Measurements from ENCODE around the gene DTD1.

DTD1 gene

GRCh38 chr20:18663932-18664331 is 76.1 kb downstream of the DTD1 start:
- DNase-seq (ENCODE audit: low read depth in 2 of 2): no peak

DNA sequence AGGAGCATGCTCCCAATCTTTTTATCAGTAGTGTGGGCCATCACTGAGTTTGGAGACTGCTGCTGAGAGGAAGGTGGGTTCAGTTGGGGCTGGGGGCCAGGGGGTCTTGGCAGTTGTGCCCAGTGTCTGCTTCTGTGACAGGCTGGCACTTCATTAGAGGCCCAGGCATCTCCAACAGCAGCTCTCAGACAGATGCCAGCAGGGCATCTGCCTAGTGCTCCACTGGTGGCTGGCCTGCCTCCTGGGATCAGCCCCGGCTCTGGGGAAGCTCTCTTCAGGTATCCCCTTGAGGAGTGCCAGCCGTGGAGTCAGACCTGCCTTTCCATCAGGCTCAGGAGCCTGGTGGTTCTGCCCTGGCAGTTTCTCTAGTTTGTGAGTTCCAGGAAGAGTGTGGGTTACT is 77.3 kb downstream of the DTD1 start:
- no peak for DNase-seq (ENCODE audit: low read depth in 2 of 2)

GRCh38 chr20:18666803-18667415 is 79.1 kb downstream of the DTD1 start:
- DNase-seq (ENCODE audit: low read depth in 2 of 2): no peak

- DNase-seq (ENCODE audit: low read depth in 2 of 2): no peak
Observed at GRCh38 chr20:18669241-18670019, 81.6 kb downstream of the DTD1 start.

DNA sequence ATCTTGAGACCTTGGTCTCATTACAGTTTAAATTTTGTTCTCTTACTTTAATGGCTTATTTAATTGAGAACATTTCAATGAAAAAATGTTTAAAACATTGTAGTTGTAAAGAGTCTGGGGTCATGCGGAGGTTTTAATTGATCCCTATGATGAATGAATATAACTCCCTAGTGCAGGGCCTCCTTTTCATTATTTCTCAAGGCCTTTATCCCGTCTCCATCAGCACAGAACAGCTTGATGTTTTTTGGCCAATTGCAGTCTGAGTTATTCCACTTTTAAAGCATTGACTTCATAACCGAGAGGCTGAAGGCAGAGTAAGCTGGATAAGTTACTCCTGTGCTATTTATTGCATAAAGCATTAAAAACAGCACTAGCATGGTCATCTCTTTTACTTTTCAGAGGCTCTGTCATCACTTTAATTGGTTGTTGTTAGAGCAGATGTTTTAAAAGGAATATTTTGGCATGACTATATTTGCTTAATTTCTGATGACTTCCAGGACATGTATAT is 83.4 kb downstream of the DTD1 start:
- DNase-seq (ENCODE audit: low read depth in 2 of 2): no peak

DNA sequence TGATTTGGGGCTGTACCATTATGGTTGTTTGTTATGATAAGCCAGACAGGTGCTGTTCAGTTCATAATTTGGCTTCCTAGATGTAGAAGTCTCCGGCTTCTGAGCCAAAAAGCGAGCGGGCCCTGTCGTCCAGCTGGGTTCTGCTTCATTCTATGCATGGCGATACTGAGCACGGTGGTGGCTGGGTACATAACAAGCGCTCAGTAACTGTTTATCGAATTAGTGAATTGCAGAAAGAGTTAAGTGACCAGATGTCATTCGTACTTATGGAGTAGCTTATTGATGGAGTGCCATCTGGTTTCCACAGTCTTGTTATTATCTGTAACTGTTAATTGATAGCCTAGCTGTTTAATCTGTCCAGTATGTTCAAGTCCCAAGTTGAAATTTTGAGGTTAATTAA is 85.0 kb downstream of the DTD1 start:
- DNase-seq (ENCODE audit: low read depth in 2 of 2): no peak

- no peak for DNase-seq (ENCODE audit: low read depth in 2 of 2)
Observed at GRCh38 chr20:18676396-18676795, 88.5 kb downstream of the DTD1 start.

DNA sequence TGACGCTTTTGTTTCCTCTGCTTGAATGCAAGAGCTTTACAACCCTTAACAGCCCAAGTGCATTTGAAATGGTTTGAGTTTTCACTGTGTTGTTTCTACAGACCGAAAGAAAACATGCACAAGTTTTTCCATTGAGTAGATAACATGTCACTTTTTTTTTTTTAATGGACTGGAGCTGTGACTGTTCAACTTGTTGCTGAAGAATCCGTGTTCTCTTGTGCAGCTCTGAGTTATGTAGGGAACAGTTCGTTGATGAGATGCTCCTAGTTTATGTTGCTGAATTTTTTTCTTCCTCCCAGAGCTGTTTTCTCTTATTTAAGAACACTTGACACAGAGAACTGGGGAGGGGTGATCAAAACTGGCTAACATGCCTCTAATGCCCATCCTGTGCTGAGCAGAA is 89.3 kb downstream of the DTD1 start:
- no peak for DNase-seq (ENCODE audit: low read depth in 2 of 2)

DNA sequence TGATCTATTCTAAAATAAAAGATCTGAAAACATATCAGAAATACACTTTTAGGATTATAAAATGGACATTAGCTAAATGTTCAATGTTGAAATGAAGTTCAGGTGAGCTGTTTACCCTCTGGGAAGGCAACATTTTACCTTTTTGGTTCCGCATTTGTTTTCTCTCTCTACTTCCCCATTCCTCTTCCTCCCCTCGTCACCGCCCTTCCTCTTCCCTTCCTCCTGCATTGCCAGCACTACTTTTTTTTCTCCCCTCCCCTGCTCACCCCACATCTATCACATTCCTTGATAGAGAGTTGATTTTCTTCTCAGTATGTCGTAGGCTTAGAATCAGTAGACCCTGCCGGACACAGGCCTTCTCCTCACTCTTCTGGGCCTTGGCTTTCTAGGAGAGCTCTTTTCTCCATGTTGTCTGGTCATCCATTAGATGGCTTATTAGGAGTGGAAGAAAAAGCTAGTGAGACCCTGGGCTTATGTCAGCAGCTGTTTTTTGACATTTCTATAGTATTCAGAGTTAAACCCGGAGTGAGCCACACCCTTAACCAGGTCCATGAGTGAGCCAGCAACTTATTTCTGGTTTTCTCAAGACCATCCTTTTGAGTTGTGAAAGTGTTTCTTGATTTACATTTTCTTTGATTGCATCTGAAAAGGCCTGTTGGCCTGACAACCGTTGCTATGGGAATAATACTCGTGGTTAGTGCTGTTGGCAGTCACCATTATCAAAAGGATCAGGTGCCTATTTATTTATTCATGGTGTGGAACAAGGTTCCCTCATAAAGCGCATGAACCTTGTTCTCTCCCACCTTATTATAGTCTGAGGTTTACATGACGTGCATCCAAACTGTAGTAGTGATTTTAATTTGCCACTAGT is 90.9 kb downstream of the DTD1 start:
- no peak for DNase-seq (ENCODE audit: low read depth in 2 of 2)

DNA sequence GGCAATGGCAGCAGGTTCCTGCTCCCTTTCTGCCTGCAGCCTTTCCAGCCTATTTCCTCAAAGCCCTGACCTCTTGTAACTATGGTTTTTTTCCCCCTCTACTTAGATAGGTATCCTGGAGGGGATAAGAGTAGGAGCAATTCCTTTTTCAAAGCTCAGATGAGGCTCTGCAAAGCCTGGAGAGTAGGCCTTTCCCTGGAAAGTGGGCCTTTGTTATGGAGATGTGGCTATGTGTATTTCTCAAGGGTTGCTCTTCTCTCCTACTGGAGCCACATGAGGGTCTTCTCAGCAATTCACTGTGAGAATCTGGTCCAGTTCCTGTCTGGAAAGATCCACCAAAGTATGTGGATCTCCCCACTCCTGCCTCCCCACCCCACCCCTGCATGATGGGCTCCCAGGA is 96.0 kb downstream of the DTD1 start:
- DNase-seq (ENCODE audit: low read depth in 2 of 2): no peak

DNA sequence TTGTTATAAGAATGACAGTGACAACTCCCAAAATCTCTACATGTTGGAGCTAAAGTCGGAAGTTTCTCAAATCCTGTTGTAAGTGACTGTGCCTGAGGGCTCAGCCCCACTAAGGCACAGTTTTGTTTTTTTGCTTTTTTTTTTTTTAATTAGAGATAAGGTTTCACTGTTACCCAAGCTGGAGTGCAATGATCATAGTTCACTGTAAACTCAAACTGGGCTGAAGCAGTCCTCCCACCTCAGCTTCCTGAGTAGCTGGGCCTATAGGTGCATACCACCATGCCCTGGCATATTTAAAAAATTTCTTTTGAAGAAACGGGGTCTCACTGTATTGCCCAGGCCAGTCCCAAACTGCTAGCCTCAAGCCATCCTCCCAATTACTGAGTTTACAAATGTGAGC is 96.9 kb downstream of the DTD1 start:
- DNase-seq (ENCODE audit: low read depth in 2 of 2): no peak

DNA sequence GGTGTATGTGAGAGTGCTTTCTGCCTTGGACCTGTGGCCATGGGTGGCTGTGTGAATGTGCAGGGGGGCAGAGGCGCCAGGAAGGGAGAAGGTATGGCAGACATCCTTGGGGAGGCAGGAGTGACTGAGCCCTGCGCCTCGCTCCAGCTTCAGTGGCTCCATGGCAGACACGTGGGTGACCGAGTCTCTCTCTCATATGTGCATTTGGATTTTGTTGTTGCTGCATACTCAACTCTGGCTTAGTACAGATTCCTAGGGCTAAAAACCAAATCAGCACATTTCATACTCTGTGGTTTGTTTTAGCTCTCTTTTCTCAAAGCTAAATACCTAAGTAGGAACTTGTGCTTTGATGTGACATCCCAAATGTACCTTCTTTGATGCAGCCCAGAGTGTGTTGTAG is 97.6 kb downstream of the DTD1 start:
- no peak for DNase-seq (ENCODE audit: low read depth in 2 of 2)

GRCh38 chr20:18686696-18687095 is 98.8 kb downstream of the DTD1 start:
- DNase-seq (ENCODE audit: low read depth in 2 of 2): no peak

- DNase-seq (ENCODE audit: low read depth in 2 of 2): no peak
Observed at GRCh38 chr20:18688676-18689075, 100.8 kb downstream of the DTD1 start.

- no peak for DNase-seq (ENCODE audit: low read depth in 2 of 2)
Observed at GRCh38 chr20:18689557-18689956, 101.7 kb downstream of the DTD1 start.

DNA sequence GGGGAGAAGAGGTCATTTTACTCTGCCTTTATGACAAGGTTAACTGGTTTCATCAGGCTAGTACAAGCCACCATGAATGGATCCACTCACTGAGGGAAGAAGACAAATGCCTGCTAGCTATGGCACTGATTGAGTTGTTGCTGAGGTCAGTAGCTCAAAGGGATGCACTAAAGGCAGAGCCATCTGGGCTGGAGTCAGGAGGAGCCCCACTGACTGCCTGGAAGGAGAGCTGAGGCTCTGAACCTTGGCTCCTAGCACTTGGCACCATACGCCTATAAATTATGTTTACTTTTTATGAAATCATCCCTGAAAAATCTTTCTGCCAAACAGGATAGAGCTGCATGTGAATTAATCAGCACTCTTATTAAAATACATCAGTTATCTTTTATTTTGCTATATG is 104.6 kb downstream of the DTD1 start:
- no peak for DNase-seq (ENCODE audit: low read depth in 2 of 2)

DNA sequence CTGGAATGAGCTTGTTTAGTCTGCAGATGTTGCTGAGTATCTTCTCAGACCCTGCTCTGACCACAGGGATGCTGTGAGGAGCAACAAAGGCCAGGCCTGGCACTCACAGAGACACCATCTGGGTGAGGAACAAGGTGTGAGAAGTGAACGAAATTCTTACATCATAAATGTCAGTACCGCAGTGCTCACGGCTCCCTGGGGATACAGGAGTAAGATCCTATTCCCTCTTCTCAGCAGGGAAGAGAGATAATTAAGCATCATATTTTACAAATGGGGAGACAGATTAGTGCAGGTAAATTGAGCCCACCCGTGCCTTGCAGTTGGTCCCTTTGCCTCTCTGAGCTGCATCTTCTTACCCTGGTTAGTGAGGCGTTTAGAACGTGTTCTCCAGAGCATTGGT is 106.2 kb downstream of the DTD1 start:
- DNase-seq (ENCODE audit: low read depth in 2 of 2): no peak

DNA sequence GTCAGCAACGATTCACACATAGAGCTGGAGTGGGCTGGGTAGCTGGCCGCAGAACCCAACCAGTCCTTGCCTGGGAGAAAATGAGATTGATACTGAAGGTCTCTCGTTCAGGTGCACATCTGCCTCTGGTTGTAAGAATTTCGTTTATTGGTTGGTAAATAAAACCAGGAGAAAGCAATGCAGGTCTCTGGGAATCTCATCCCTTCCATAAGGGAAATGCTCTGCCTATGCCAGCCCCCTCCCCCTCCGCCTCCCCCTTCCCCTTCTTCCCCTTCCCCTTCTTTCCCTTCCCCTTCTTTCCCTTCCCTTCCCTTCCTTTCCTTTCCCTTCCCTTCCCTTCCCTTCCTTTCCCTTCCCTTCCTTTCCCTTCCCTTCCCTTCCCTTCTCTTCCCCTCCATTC is 107.3 kb downstream of the DTD1 start:
- no peak for DNase-seq (ENCODE audit: low read depth in 2 of 2)

DNA sequence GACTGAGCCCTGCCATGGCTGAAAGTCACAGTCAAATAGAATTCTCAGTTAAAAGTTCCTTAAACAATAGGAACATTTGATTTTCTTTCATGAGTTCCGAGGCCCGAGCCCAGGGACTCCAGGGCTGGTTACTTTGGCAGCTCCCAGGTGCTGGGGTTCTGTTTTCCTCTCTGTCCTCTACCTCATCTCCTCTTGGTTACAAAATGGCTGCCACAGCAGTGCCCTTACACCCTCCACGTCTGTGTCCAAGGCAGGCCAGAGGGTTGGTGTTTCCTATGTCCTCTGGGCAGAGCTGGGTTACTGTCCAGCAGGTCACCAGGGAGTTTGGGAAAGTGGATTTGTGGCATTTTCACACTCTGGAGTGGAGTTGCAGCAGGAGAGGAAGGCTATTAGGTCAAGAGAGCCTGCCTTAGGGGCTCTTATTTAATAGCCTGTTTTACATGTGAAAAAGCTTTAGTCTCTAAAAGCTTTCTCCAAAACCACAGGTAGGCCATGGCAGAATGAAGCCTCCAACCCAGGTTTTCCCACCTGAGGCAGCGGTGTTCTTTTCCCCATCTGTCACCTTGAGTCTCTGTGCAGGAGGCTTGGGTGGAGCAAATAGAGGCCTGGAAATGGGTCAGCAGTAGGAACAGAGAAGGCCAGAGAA is 111.0 kb downstream of the DTD1 start:
- DNase-seq (ENCODE audit: low read depth in 2 of 2): no peak

- no peak for DNase-seq (ENCODE audit: low read depth in 2 of 2)
Observed at GRCh38 chr20:18701969-18702368, 114.1 kb downstream of the DTD1 start.

DNA sequence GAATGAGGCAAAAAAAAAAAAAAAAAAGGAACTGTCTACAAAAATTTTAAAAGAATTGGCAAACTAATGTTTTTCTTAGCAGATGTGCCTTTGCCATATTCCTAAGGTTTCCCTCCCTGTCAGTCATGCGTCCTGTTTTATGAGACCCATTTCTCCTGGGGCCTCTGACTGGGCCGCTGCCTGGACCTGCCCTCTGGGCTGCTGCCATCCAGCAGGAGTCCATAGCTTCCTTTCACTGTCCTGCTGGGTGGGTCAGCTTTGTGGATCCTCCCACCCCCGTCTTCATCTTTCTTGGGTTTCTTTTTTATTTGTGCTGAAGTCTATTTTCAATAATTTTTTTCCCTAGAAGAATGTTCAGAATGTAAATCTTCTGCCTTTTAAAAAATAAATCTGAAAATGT is 114.9 kb downstream of the DTD1 start:
- no peak for DNase-seq (ENCODE audit: low read depth in 2 of 2)

GRCh38 chr20:18705490-18705889 is 117.6 kb downstream of the DTD1 start:
- DNase-seq (ENCODE audit: low read depth in 2 of 2): peak; percentile 59 to 66
